ENCODE measurements around the gene KIF14. TPM values are rescaled to one million over a fixed set of nuclear protein-coding genes. Genes with fewer than 3 reads are reported as not detected.

The KIF14 gene
- total and polyA plus RNA-seq, 2 experiments from 2014 or later, result 13.3 to 23.2 TPM

DNA sequence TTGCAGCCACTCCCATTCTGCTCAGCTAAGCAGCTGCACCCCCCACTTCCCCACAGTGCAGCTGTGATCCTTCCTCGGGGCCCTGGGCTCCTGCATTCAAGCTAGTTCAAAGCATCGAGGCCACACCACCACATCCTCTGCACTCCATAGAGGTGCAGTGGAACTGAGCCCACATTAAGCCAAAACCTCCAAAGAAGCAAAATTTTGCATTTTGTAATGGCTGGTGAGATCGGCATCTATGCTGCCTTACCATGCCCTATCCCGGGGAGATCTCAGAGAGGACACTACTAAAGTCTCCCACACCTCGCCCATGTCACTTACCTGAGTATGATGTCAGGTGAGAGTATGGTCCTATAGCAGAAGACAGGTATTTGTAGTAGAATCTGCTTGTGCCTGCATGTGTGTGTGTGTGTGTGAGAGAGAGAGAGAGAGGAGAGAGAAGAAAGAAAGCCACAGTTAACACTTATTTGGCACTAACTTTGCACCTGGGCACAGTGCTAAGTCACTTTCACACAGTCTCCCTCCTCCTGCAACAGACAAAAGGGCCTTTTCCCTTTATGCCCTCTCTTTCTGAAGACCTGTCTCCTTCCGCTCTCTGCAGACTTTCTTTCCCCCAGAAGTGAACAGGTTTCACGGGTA lies 89.8 kb downstream of the KIF14 start (continued):
- TF ChIP-seq, protein P1, sequence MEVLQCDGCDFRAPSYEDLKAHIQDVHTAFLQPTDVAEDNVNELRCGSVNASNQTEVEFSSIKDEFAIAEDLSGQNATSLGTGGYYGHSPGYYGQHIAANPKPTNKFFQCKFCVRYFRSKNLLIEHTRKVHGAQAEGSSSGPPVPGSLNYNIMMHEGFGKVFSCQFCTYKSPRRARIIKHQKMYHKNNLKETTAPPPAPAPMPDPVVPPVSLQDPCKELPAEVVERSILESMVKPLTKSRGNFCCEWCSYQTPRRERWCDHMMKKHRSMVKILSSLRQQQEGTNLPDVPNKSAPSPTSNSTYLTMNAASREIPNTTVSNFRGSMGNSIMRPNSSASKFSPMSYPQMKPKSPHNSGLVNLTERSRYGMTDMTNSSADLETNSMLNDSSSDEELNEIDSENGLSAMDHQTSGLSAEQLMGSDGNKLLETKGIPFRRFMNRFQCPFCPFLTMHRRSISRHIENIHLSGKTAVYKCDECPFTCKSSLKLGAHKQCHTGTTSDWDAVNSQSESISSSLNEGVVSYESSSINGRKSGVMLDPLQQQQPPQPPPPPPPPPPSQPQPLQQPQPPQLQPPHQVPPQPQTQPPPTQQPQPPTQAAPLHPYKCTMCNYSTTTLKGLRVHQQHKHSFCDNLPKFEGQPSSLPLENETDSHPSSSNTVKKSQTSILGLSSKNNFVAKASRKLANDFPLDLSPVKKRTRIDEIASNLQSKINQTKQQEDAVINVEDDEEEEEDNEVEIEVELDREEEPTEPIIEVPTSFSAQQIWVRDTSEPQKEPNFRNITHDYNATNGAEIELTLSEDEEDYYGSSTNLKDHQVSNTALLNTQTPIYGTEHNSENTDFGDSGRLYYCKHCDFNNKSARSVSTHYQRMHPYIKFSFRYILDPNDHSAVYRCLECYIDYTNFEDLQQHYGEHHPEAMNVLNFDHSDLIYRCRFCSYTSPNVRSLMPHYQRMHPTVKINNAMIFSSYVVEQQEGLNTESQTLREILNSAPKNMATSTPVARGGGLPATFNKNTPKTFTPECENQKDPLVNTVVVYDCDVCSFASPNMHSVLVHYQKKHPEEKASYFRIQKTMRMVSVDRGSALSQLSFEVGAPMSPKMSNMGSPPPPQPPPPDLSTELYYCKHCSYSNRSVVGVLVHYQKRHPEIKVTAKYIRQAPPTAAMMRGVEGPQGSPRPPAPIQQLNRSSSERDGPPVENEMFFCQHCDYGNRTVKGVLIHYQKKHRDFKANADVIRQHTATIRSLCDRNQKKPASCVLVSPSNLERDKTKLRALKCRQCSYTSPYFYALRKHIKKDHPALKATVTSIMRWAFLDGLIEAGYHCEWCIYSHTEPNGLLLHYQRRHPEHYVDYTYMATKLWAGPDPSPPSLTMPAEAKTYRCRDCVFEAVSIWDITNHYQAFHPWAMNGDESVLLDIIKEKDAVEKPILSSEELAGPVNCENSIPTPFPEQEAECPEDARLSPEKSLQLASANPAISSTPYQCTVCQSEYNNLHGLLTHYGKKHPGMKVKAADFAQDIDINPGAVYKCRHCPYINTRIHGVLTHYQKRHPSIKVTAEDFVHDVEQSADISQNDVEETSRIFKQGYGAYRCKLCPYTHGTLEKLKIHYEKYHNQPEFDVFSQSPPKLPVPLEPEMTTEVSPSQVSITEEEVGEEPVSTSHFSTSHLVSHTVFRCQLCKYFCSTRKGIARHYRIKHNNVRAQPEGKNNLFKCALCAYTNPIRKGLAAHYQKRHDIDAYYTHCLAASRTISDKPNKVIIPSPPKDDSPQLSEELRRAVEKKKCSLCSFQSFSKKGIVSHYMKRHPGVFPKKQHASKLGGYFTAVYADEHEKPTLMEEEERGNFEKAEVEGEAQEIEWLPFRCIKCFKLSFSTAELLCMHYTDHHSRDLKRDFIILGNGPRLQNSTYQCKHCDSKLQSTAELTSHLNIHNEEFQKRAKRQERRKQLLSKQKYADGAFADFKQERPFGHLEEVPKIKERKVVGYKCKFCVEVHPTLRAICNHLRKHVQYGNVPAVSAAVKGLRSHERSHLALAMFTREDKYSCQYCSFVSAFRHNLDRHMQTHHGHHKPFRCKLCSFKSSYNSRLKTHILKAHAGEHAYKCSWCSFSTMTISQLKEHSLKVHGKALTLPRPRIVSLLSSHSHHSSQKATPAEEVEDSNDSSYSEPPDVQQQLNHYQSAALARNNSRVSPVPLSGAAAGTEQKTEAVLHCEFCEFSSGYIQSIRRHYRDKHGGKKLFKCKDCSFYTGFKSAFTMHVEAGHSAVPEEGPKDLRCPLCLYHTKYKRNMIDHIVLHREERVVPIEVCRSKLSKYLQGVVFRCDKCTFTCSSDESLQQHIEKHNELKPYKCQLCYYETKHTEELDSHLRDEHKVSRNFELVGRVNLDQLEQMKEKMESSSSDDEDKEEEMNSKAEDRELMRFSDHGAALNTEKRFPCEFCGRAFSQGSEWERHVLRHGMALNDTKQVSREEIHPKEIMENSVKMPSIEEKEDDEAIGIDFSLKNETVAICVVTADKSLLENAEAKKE (CRISPR knock-in tag; IDR thresholded peaks at IDR 0.05), result no peak
- TF ChIP-seq ZNF331 (CRISPR knock-in tag; IDR thresholded peaks at IDR 0.05; ENCODE audit: low read depth), result no peak

DNA sequence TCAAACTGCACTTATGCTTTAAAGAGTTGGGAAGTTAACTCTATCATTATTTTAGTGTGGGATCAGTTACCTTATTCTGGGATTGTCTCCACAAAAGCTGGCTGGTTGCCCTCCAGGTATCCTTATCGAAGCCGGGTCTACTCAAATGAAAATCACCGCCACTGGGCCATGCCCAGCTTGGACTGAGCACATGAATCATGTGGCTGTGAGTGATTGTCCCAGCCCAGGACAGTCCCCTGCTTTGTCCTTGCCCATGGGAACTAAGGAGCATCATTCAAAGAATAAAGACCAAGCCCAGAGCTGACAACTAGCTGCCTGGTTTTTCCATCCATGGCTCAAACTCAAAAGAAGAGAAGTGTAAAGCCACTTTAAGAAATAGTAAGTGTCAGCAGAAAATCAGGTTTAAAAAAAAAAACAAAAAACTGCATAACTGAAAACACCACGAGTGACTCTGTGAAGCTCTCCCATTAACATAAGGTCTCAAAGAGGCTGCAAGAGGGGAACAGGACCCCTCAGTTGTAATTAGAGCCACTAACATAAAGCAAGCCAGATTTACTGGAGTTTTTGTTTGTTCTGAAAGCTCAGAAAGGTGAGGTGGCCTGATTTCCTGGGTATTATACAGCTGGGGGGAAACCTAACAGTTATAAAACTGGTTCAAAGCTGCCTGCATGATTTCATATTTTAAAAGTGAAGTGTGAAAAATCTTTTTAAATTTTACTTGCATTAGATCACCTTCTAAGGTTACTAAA lies 91.5 kb downstream of the KIF14 start:
- Histone ChIP-seq H3F3A (replicated peaks; ENCODE audit: low read depth) (no peaks in the 10 kb centered on the region), H3K79me2 (replicated peaks; ENCODE audit: insufficient read depth) (no peaks in the 10 kb centered on the region), H3K4me1 (ENCODE audit: insufficient read depth) (peaks cover 3% of the 10 kb centered on the region), H2AFZ (peak overlapping the region; percentile 81; the same call in 1 of the 2 replicates), H3K36me3 (ENCODE audit: insufficient read depth) (no peaks in the 10 kb centered on the region), H3K4me3 (no peak overlapping the region), H3K9me2 (ENCODE audit: insufficient read depth) (no peaks in the 10 kb centered on the region), H3K4me2 (no peak overlapping the region), H4K20me1 (replicated peaks; ENCODE audit: insufficient read depth) (no peaks in the 10 kb centered on the region), H3K27me3 (ENCODE audit: insufficient read depth) (no peaks in the 10 kb centered on the region), H3K27ac (ENCODE audit: low read depth) (no peak overlapping the region)
- Mint-ChIP-seq H3K27ac (no peak overlapping the region), H3K27me3 (ENCODE audit: insufficient read depth, low read depth, poor library complexity) (peaks cover 7% of the 10 kb centered on the region), H3K4me3 (no peak overlapping the region), H3K36me3 (ENCODE audit: low read depth) (no peaks in the 10 kb centered on the region), H3K9me3 (no peaks in the 10 kb centered on the region), H3K4me1 (peaks cover 25% of the 10 kb centered on the region)
- ATAC-seq, result no peak
- no peak for DNase-seq (ENCODE audit: low spot score)
- TF ChIP-seq NANOG (IDR thresholded peaks at IDR 0.05; ENCODE audit: borderline replicate concordance) (no peak), CREB1 (CRISPR knock-in tag; IDR thresholded peaks at IDR 0.05; ENCODE audit: low read depth) (no peak), EZH2 (IDR thresholded peaks at IDR 0.05; ENCODE audit: low read depth, unreplicated experiment) (no peak), JUNB (IDR thresholded peaks at IDR 0.05; ENCODE audit: unreplicated experiment) (no peak), ZNF331 (CRISPR knock-in tag; IDR thresholded peaks at IDR 0.05; ENCODE audit: low read depth) (no peak)
- TF ChIP-seq, protein P1 (CRISPR knock-in tag; IDR thresholded peaks at IDR 0.05), result no peak

All from GM23338 (cell line).